SU-DHL-6 (cell line): ENCODE results near the gene PRR18.

ENCODE experiments used
- CTCF ChIP-seq: fragments of 200-600 bp; sonication (generic); IDR thresholded peaks from one replicate; pipeline ENCODE4 v1.5.1; 2017; ENCODE audit warnings: antibody characterized with exemption, mild to moderate bottlenecking, low read length, moderate library complexity; ENCODE audit not compliant: insufficient read depth, poor library complexity, severe bottlenecking
- EZH2phosphoT487 ChIP-seq: fragments of 200-600 bp; sonication (generic), shearing (Covaris generic); conservative IDR thresholded peaks from 2 replicates; pipeline ENCODE4 v1.6.1; 2018; ENCODE audit warnings: mild to moderate bottlenecking, antibody characterized with exemption, low read length, moderate library complexity, mixed read lengths

GRCh38 chr6:166257911-166258318, 50.3 kb downstream of the PRR18 start:
- TF ChIP-seq CTCF (no peak), EZH2phosphoT487 (no peak)
